HG03196 (cell line): Measurements from ENCODE around the gene EPS8L1.
"Not testable (repeated sequence)": the region's sequence is repeated elsewhere in the genome, so short reads cannot be mapped to it uniquely, and the experiment has no call there.

Experiments
- ATAC-seq: cut with Tn5 transposase; IDR thresholded peaks from one replicate; pipeline ENCODE4 v1.9.1; 2021; ENCODE audit not compliant: unreplicated experiment

EPS8L1 gene

DNA sequence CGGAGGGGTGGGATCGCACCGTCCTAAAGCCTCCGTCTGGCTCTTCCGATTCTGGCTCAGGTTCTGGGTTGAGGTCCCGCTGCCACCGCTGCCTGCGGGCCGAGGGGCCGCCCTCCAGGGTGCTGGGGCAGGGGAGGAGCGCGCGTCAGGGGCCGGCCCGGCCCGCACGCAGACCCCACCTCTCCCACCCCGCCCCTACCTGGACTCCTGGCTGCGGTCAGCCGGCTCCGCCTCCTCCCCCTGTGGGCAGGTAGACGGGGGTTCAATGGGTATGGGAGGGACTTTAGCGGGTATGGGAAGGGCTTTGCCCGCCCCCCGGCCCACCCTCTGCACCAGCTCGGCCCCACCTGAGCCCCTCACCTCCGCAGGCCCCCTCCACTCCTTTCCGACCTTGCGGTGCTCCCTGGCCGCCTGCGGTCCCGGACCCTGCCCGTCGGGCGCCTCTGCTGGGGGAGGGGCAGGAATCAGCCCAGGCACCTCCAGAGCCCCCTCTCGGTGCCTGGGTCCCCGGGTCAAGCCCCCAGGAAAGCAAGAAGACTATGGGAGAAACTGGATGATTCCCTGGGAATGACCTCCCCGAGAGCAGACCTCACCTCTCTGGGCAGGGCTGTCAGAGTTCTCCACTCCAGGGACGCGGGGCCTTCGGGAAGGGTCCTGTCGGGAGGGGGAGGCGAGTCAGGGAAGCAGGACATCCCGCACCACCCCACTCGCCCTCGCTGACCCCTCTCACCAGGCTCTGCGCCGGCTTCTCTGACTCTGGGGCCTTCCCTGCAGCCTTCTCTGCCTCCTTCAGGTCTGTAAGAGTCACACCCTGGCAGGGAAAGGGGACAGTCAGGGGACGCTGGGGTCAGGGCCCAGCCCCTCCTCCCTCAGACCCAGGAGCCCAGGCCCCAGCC lies 17.0 kb downstream of the EPS8L1 start:
- no peak for ATAC-seq

GRCh38 chr19:55094456-55095259 lies 19.0 kb downstream of the EPS8L1 start:
- no peak for ATAC-seq

DNA sequence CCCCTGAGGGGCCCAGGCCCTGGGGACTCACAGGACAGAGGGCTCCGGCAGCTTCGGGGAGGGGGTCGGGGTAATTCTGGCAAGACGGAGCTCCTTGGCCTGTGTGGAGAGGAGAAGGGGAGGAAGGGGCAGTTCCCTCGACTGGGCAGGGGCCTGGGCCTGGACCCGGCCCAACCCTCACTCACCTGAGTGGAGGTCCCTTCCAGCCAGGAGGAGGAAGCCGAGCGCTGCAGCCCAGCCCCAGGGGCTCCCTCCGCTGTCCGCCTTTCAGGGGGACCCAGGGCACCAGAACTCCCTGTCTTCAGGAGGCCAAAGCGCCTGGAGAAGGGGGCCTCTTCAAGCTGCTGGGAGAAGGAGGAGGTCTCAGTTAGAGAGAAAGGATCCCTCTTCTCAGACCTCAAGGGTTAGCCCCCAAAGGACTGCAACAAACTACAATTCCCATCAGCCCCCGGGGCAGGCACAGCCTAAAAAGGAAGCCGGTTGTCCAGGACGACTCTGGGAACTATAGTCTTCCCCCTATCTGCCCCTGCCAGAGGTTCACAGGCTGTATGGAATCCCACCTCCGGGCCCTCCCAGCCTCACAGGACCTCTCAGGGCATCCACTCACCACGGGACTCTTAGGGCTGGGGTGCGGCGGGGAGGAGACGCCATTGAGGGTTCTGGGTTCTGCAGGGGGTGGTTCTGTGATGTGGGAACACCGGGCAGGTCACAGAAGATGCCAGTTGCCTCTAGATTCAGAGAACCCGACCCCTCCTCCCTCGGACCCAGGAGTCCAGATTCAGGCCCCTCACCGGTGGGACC lies 19.8 kb downstream of the EPS8L1 start:
- ATAC-seq = no peak

DNA sequence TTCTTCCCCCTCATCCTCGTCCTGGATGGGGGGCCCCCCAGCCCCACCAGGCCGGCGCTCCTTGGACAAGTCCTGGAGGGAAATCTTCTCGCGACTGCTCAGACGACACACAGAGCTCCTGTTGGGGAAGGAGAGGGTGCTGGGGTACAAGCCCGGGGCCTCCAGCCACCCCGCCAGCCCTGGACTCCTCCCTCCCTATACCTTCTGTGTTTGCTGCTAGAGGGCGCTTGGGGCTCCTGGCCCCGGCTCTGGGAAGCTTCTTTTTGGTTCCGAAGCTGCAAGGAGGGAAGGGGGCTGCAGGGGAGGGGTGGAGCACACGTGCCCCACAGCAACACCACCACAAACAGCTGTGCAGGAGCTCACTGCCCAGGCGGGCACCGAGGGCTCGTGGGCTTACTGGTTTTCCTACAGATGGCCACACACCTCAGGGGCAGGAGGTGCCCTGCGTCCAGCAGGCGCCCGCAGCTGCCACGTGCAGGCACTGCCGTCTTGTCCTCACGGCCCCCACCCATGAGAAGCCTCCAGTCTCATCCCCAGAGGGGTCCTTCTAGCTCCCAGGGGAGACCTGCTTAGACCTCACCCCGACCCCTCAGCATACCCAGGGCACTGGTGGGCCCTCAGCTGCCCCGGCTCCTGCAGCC lies 20.5 kb downstream of the EPS8L1 start:
- ATAC-seq = no peak

DNA sequence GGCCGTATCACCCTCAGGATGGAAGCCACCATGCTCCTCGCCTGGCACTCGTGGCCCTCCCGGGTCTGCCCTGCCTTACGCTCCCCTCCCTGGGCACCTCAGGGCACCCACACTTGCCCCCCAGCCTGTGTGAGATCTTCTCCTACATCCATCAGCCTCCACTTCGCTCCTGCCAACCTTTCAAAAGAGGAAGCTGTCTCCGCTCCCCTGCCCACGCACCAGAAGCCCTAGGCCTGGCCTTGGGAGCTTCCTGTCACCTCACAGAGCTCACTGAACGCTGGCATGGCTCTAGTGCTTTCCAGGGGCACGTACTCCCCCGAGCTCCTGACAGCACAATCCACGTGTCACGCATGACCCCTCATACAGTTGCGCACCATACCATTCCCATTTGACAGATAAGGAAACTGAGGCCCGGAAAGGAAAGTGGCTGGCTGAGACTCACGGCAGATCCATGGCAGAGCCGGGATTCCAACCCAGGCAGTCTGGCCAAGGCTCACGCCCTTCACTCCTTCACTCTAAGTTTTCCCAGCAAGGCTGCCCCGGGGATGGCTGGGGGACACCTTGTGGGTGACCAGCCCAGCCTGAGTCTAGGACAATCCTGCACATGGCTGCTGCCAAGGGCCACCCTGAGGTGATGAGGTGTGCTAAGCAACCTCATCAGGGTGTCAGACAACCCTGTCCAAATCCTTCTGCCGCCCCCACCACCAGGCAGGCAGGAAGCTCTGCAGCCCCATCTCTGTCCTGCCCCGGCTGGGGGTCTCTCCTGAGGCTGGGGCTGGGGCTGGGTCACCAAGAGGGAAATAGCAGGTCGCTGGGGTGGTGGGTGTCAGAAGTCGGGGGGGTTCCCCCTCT lies 22.4 kb downstream of the EPS8L1 start:
- no peak for ATAC-seq

- ATAC-seq = no peak
These were observed 23.3 kb downstream of the EPS8L1 start for GRCh38 chr19:55098716-55099556.

- ATAC-seq = no peak
These were observed 24.2 kb downstream of the EPS8L1 start for GRCh38 chr19:55099557-55100506.

- no peak for ATAC-seq
These were observed 25.6 kb downstream of the EPS8L1 start for GRCh38 chr19:55101261-55101660.

DNA sequence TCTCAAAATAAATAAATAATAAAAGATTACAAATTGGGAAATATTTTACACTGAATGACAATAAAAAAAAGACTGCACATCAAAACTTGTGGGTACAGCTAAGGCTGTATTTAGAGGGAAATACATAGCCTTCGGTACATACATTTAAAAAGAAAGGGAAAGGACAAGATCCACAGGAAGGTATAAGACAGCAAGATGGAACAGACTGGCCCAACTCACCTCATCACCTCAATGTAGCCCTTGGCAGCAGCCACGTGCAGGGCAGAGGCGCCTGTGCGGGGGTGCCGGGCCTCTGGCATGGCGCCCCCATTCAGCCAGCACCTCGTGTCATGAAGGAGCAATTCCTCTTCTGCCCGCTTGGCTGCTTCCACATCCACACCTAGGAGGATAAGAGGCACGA lies 27.5 kb downstream of the EPS8L1 start:
- ATAC-seq = no peak

DNA sequence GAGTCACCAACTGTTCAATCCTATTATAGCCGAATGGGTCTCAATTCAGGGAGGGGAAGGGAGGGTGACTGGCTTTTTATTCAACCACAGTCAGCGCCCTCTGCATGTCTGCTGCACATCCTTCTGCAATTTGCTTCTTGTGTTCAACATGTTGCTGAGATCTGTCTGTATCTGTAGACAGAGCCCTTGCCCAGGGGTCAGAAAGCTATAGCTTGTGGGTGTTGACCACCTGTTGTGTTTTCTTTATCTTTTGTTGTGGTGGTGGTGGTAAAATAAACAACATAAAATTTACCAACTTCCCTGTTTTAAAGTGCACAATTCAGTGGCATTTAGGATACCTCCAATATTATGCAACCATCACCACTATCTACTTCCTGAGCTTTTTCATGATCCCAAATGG lies 29.6 kb downstream of the EPS8L1 start:
- no peak for ATAC-seq

DNA sequence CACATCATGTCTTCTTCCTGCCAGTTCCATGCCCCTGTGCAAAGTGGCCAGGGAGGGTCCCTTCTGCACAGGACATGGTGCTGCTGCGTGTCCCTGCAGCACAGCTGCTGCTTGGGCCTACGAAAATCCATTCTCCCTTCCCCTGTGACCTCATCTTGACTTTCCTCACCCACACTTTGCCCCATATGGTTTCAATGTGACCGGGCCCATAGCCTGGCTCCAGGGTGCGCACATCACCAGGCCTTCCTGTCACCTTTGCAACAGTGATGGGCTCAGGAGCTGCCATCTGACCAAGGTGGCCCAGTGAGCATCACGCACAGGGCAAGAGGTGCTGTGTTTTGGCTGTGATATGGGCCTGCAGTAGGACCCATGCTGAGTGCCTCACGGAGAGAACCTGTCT lies 30.9 kb downstream of the EPS8L1 start:
- ATAC-seq = no peak

DNA sequence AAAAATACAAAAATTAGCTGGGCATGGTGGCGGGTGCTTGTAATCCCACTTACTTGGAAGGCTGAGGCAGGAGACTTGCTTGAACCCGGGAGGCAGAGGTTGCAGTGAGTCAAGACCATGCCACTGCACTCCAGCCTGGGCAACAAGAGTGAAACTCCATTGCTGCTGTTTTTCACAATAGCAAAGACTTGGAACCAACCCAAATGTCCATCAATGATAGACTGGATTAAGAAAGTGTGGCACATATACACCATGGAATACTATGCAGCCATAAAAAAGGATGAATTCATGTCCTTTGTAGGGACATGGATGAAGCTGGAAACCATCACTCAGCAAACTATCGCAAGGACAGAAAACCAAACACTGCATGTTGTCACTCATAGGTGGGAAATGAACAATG lies 31.6 kb downstream of the EPS8L1 start:
- ATAC-seq = not testable (repeated sequence)

DNA sequence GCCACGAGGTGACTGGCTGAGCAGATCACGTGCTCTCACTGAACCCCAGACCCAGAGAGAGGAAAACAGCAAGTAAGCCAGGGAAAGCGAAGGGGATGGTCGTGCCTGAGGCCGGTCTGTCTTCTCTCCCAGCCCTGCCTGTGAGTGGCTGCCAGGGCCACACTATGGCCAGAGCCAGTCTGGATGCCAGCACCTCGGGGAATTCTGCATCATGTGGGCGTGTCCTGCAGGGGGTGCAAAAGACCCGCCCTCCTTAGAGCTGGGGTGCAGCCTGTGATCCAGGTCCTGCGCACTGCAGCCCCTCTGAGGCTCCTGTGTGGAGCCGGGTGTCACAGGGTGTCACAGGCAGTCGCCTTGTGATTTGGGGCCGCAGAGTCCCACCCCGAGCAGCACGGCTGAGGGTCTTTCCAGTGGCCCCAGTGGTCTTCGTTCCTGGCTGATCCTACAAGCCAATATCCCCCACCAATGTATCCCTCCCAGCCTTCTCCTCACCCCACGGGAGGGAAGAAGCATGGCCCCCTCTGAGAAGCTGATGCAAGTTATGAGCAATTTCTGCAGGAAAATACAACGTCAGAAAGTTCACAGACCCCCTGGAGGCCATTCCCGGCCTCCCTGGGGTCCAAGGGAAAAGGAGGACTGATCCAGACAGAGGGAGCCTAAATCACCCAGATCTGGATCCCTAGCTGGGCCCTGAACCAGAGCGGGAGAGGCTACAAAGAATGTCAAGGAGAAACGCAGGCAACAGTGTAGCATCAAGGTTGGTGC lies 34.0 kb downstream of the EPS8L1 start:
- ATAC-seq = no peak

- no peak for ATAC-seq
These were observed 35.7 kb downstream of the EPS8L1 start for GRCh38 chr19:55111238-55111831.

- no peak for ATAC-seq
These were observed 36.6 kb downstream of the EPS8L1 start for GRCh38 chr19:55112246-55112776.

GRCh38 chr19:55112777-55113569 lies 37.3 kb downstream of the EPS8L1 start:
- no peak for ATAC-seq
